Breast epithelium (tissue), 3 donors: ENCODE data around the gene TNC.

Source experiments
- POLR2A ChIP-seq: fragments of 450-650 bp; IDR thresholded peaks from one replicate; pipeline ENCODE4 v1.6.1; 2016; ENCODE audit warnings: antibody characterized with exemption, mild to moderate bottlenecking, moderate library complexity
- POLR2AphosphoS5 ChIP-seq, 3 donors: sonication (generic); formaldehyde crosslinking; IDR thresholded peaks; one replicate each; pipeline ENCODE4 v1.6.1; 2017; ENCODE audit warnings: antibody characterized with exemption in 3 of 3
- TF ChIP-seq, protein P1 (sequence below), 3 donors: fragments of 450-650 bp; IDR thresholded peaks; one replicate each; pipeline ENCODE4 v1.5.1; 2016 to 2017; ENCODE audit warnings: antibody characterized with exemption in 3 of 3, mild to moderate bottlenecking in 3 of 3, moderate library complexity in 3 of 3

DNA sequence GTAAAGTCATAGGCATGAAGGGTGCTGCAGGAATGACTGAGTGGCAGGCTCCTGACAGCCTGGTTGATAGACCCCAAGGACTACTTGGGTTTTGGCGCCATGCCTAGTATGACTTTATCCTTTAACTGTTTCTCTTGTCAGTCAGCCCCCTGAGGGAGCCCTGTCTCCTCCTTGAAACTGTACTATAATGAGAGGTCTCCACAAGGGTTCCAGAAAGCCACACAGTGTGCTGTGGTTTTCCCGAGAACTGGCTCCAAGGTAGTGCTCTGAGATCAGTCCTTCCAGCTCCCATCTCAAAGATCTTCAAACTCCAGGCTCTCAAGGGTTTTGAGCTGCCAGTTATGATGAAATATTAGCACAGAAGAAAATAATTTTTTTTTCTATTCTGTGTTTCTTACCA, 26.7 kb upstream of the TNC start:
- TF ChIP-seq POLR2A: no peak
- TF ChIP-seq, protein P1, sequence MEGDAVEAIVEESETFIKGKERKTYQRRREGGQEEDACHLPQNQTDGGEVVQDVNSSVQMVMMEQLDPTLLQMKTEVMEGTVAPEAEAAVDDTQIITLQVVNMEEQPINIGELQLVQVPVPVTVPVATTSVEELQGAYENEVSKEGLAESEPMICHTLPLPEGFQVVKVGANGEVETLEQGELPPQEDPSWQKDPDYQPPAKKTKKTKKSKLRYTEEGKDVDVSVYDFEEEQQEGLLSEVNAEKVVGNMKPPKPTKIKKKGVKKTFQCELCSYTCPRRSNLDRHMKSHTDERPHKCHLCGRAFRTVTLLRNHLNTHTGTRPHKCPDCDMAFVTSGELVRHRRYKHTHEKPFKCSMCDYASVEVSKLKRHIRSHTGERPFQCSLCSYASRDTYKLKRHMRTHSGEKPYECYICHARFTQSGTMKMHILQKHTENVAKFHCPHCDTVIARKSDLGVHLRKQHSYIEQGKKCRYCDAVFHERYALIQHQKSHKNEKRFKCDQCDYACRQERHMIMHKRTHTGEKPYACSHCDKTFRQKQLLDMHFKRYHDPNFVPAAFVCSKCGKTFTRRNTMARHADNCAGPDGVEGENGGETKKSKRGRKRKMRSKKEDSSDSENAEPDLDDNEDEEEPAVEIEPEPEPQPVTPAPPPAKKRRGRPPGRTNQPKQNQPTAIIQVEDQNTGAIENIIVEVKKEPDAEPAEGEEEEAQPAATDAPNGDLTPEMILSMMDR (IDR thresholded peaks at IDR 0.05): no peak
- TF ChIP-seq POLR2AphosphoS5 (IDR thresholded peaks at IDR 0.05): no peak
